HCT116 (cell line): ENCODE results near the gene ACVR1. TPM values are rescaled to one million over a fixed set of nuclear protein-coding genes. Genes with fewer than 3 reads are reported as not detected.

Experiments
- ATAC-seq: fragments of 200-7000 bp; cut with Tn5 transposase; 2 replicates; pipeline ENCODE4 v1.9.1; 2020; ENCODE audit warnings: mild to moderate bottlenecking, moderate library complexity
- BruUV-seq: library from RNA; stranded (reverse); fragments of 400-500 nt; replicated peaks from 2 replicates; lab custom pipeline; 2021; lab: Mats Ljungman, UMichigan
- CTCF ChIA-PET: fragments of 300-600 bp; sonication (Branson Sonifier 250); formaldehyde crosslinking; loops from one replicate; lab custom pipeline; 2021; ENCODE audit warnings: antibody characterized with exemption; lab: Charles Lee
- POLR2A ChIA-PET: fragments of 300-600, 350-600 bp; sonication (Branson Sonifier 250); formaldehyde crosslinking; loops from one replicate; lab custom pipeline; 2021; ENCODE audit warnings: antibody characterized with exemption; lab: Charles Lee
- RAD21 ChIA-PET, 2 experiments: fragments of 300-600 bp; sonication (Branson Sonifier 250); formaldehyde crosslinking; loops; one replicate each; lab custom pipeline; 2023; ENCODE audit warnings: low total read pairs in 2 of 2; ENCODE audit not compliant: uncharacterized antibody in 2 of 2, unreplicated experiment in 2 of 2, low non-redundant PET in 1 of 2; lab: Charles Lee
- DNase-seq: peaks from one replicate; pipeline ENCODE4 v3.0.0-alpha.2; 2010; ENCODE audit warnings: low read depth, low spot score
- H2AFZ ChIP-seq: fragments of 200-600 bp; shearing (Covaris generic), sonication (generic); 2 replicates; pipeline ENCODE4 v1.6.1; 2017; ENCODE audit warnings: low read depth, mixed run types, mixed read lengths, antibody characterized with exemption, low read length; ENCODE audit not compliant: poor library complexity, severe bottlenecking
- H3K27ac ChIP-seq: 2 replicates; pipeline ENCODE4 v1.5.1; 2012; ENCODE audit warnings: low read depth, low read length
- H3K27me3 ChIP-seq: fragments of 200-600 bp; sonication (generic); 2 replicates; pipeline ENCODE4 v1.6.1; 2016; ENCODE audit warnings: mixed run types, low read length, mixed read lengths; ENCODE audit not compliant: insufficient read depth
- H3K36me3 ChIP-seq, 2 experiments: fragments of 200-500 bp in 1 of 2; fragments of 200-600 bp in 1 of 2; sonication (Bioruptor generic) in 1 of 2; sonication (generic) in 1 of 2; 2 replicates each; pipeline versions ENCODE4 v1.5.1 to v1.6.1; 2014 to 2016; ENCODE audit warnings: low read length in 2 of 2, inconsistent platforms in 1 of 2, mixed read lengths in 1 of 2, mixed run types in 1 of 2; ENCODE audit not compliant: insufficient read depth in 2 of 2, control insufficient read depth in 1 of 2
- H3K4me1 ChIP-seq, 2 experiments: fragments of 200-600 bp in 1 of 2; sonication (generic) in 1 of 2; 2 replicates each; pipeline versions ENCODE4 v1.5.1 to v1.6.1; 2012 to 2017; ENCODE audit warnings: low read length in 2 of 2, inconsistent platforms in 1 of 2, mild to moderate bottlenecking in 1 of 2, mixed read lengths in 1 of 2, mixed run types in 1 of 2, moderate library complexity in 1 of 2; ENCODE audit not compliant: insufficient read depth in 2 of 2, control insufficient read depth in 1 of 2
- H3K4me2 ChIP-seq: fragments of 200-600 bp; sonication (generic); 2 replicates; pipeline ENCODE4 v1.6.1; 2017; ENCODE audit warnings: mixed run types, low read length, mixed read lengths
- H3K4me3 ChIP-seq, 2 experiments: fragments of 200-600 bp in 1 of 2; sonication (generic) in 1 of 2; replicated peaks in 1 of 2; 2 replicates each; pipeline ENCODE4 v1.5.1; 2011 to 2016; ENCODE audit warnings: low read length in 2 of 2, control low read depth in 1 of 2, low read depth in 1 of 2, mild to moderate bottlenecking in 1 of 2, mixed read lengths in 1 of 2, mixed run types in 1 of 2
- H3K79me2 ChIP-seq: fragments of 200-600 bp; sonication (generic); 2 replicates; pipeline ENCODE4 v1.6.1; 2017; ENCODE audit warnings: mild to moderate bottlenecking, mixed run types, low read length, moderate library complexity, mixed read lengths; ENCODE audit not compliant: insufficient read depth
- H3K9ac ChIP-seq: fragments of 200-600 bp; sonication (generic); 2 replicates; pipeline ENCODE4 v1.6.1; 2016; ENCODE audit warnings: low read length, mixed read lengths
- H3K9me2 ChIP-seq: fragments of 200-600 bp; sonication (generic), shearing (Covaris generic); 2 replicates; pipeline ENCODE4 v1.6.1; 2017; ENCODE audit warnings: mixed run types, mild to moderate bottlenecking, moderate library complexity; ENCODE audit not compliant: insufficient read depth
- H3K9me3 ChIP-seq, 2 experiments: fragments of 200-500 bp in 1 of 2; fragments of 200-600 bp in 1 of 2; sonication (Bioruptor generic) in 1 of 2; sonication (generic) in 1 of 2; 2 replicates each; pipeline ENCODE4 v1.6.1; 2014 to 2017; ENCODE audit warnings: low read length in 2 of 2, mixed read lengths in 2 of 2, inconsistent platforms in 1 of 2, low read depth in 1 of 2, mild to moderate bottlenecking in 1 of 2, mixed run types in 1 of 2, moderate library complexity in 1 of 2; ENCODE audit not compliant: control insufficient read depth in 1 of 2, insufficient read depth in 1 of 2
- H4K20me1 ChIP-seq: fragments of 200-600 bp; sonication (generic), shearing (Covaris generic); 2 replicates; pipeline ENCODE4 v1.6.1; 2017; ENCODE audit warnings: mixed run types, mild to moderate bottlenecking, moderate library complexity; ENCODE audit not compliant: insufficient read depth
- CEBPB ChIP-seq: IDR thresholded peaks from 2 replicates; pipeline ENCODE4 v1.6.1; 2012; ENCODE audit warnings: low read depth
- EGR1 ChIP-seq: IDR thresholded peaks from 2 replicates; pipeline ENCODE4 v1.6.1; 2012; ENCODE audit warnings: low read depth
- EZH2 ChIP-seq: fragments of 200-600 bp; sonication (generic); IDR thresholded peaks from 2 replicates; pipeline ENCODE4 v1.6.1; 2017; ENCODE audit warnings: antibody characterized with exemption, mixed run types
- EZH2phosphoT487 ChIP-seq: fragments of 200-600 bp; IDR thresholded peaks from 2 replicates; pipeline ENCODE4 v1.6.1; 2018; ENCODE audit warnings: antibody characterized with exemption, borderline replicate concordance
- FOSL1 ChIP-seq: IDR thresholded peaks from 2 replicates; pipeline ENCODE4 v1.6.1; 2012; ENCODE audit warnings: low read depth
- JUND ChIP-seq: IDR thresholded peaks from 2 replicates; pipeline ENCODE4 v1.6.1; 2012
- POLR2AphosphoS5 ChIP-seq: IDR thresholded peaks from 2 replicates; pipeline ENCODE4 v1.6.1; 2011; ENCODE audit warnings: mild to moderate bottlenecking, low read depth, low read length, moderate library complexity
- RAD21 ChIP-seq: IDR thresholded peaks from 2 replicates; pipeline ENCODE4 v1.6.1; 2012; ENCODE audit warnings: low read depth, mild to moderate bottlenecking
- SP1 ChIP-seq: IDR thresholded peaks from 2 replicates; pipeline ENCODE4 v1.6.1; 2012; ENCODE audit warnings: low read depth
- SRF ChIP-seq: IDR thresholded peaks from 2 replicates; pipeline ENCODE4 v1.6.1; 2012; ENCODE audit warnings: low read depth
- TCF7L2 ChIP-seq: IDR thresholded peaks from 2 replicates; pipeline ENCODE4 v1.7.0; 2011; ENCODE audit warnings: borderline replicate concordance, inconsistent platforms; ENCODE audit not compliant: insufficient read depth, insufficient read length; ENCODE audit errors: extremely low read depth
- YY1 ChIP-seq: IDR thresholded peaks from 2 replicates; pipeline ENCODE4 v1.6.1; 2011; ENCODE audit warnings: low read length, low read depth, moderate library complexity, mild to moderate bottlenecking; ENCODE audit not compliant: insufficient replicate concordance; ENCODE audit errors: extremely low read depth
- ZFX ChIP-seq: fragments of 450-650 bp; IDR thresholded peaks from 2 replicates; pipeline ENCODE4 v1.6.1; 2017
- ZNF274 ChIP-seq: fragments of 200-500 bp; sonication (Bioruptor generic); IDR thresholded peaks from 2 replicates; pipeline ENCODE4 v1.6.1; 2014; ENCODE audit warnings: mild to moderate bottlenecking, low read depth, low read length, inconsistent platforms
- intact Hi-C: fragments of 100-400 bp; cut with micrococcal nuclease; formaldehyde crosslinking; loops from 2 replicates; pipeline ENCODE4 v1.10.0; 2022
- total RNA-seq: library from RNA; stranded (reverse); gene quantifications from one replicate; pipeline ENCODE4 v1.2.1, GENCODE V29; 2021; ENCODE audit not compliant: unreplicated experiment
- TF ChIP-seq, protein P1 (sequence below): IDR thresholded peaks from 2 replicates; pipeline ENCODE4 v1.6.1; 2012
- TF ChIP-seq, protein P2 (sequence below), 3 experiments: fragments of 200-600 bp in 1 of 3; sonication (generic) in 1 of 3; IDR thresholded peaks in 2 of 3; conservative IDR thresholded peaks in 1 of 3; 2 replicates each; pipeline ENCODE4 v1.5.1; 2012 to 2017; ENCODE audit warnings: low read depth in 2 of 3, low read length in 2 of 3, antibody characterized with exemption in 1 of 3, borderline replicate concordance in 1 of 3, control low read depth in 1 of 3, mild to moderate bottlenecking in 1 of 3, mixed read lengths in 1 of 3, mixed run types in 1 of 3, moderate library complexity in 1 of 3; ENCODE audit not compliant: insufficient read depth in 1 of 3
- TF ChIP-seq, protein P3 (sequence below): IDR thresholded peaks from 2 replicates; pipeline ENCODE4 v1.6.1; 2011; ENCODE audit warnings: mild to moderate bottlenecking, low read length, moderate library complexity; ENCODE audit not compliant: insufficient replicate concordance; ENCODE audit errors: extremely low read depth
- TF ChIP-seq, protein P4 (sequence below): IDR thresholded peaks from 2 replicates; pipeline ENCODE4 v1.6.1; 2012; ENCODE audit warnings: low read depth

The ACVR1 gene
- total RNA-seq, 1 experiment from 2014 or later, result 16.9 TPM

DNA sequence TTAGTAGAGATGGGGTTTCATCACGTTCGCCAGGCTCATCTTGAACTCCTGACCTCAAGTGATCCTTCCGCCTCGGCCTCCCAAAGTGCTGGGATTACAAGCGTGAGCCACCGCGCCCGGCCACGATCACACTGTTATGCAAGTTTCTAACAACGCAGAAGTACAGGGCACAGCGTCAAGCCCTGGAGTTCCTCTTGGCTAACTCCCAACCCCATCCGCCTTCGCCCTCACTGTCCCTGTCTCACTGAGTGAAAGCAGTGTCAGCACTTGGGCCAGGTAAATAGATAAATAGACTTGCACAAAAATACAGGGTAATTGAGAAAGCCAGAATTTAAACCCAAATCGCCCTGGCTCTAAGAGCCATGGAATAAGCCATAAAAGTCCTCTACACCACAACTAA, 111.7 kb downstream of the ACVR1 start:
- RAD21 ChIA-PET, result no interaction called here
- H3K4me3 ChIP-seq, result no peak overlapping the region
- DNase-seq, result no peak

More for the DNA sequence above, 111.7 kb downstream of the ACVR1 start:
- Histone ChIP-seq H3K27ac (no peak overlapping the region), H2AFZ (no peak overlapping the region), H3K9me3 (no peaks in the 10 kb centered on the region), H4K20me1 (no peaks in the 10 kb centered on the region), H3K4me1 (no peaks in the 10 kb centered on the region), H3K9ac (no peak overlapping the region), H3K27me3 (no peaks in the 10 kb centered on the region), H3K9me2 (no peaks in the 10 kb centered on the region), H3K4me2 (no peak overlapping the region), H3K36me3 (peaks cover 0 to 4% of the 10 kb centered on the region in 2 experiments; a peak in 1 of 4 replicates), H3K79me2 (no peaks in the 10 kb centered on the region)
- intact Hi-C loops, result no loop called here
- ATAC-seq, result no peak
- BruUV-seq, result no TSS peak
- POLR2A ChIA-PET, result no interaction called here
- CTCF ChIA-PET, result interaction anchor here (0.6 kb wide), 1 partner anchor 272 kb away, joined by 3 read pairs; no protein-coding TSS in a partner anchor
- TF ChIP-seq EZH2phosphoT487 (no peak), SRF (no peak), CEBPB (no peak), POLR2AphosphoS5 (no peak), YY1 (no peak), TCF7L2 (no peak), JUND (no peak), SP1 (no peak), EGR1 (no peak), RAD21 (no peak), FOSL1 (no peak), ZNF274 (no peak), ZFX (no peak), EZH2 (no peak)
- TF ChIP-seq, protein P1, sequence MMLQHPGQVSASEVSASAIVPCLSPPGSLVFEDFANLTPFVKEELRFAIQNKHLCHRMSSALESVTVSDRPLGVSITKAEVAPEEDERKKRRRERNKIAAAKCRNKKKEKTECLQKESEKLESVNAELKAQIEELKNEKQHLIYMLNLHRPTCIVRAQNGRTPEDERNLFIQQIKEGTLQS, result no peak
- TF ChIP-seq, protein P2, sequence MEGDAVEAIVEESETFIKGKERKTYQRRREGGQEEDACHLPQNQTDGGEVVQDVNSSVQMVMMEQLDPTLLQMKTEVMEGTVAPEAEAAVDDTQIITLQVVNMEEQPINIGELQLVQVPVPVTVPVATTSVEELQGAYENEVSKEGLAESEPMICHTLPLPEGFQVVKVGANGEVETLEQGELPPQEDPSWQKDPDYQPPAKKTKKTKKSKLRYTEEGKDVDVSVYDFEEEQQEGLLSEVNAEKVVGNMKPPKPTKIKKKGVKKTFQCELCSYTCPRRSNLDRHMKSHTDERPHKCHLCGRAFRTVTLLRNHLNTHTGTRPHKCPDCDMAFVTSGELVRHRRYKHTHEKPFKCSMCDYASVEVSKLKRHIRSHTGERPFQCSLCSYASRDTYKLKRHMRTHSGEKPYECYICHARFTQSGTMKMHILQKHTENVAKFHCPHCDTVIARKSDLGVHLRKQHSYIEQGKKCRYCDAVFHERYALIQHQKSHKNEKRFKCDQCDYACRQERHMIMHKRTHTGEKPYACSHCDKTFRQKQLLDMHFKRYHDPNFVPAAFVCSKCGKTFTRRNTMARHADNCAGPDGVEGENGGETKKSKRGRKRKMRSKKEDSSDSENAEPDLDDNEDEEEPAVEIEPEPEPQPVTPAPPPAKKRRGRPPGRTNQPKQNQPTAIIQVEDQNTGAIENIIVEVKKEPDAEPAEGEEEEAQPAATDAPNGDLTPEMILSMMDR (IDR thresholded peaks at IDR 0.05 in 2 of 3, conservative IDR thresholded peaks at IDR 0.05 in 1 of 3; ENCODE audit: borderline replicate concordance in 1 of 3, insufficient read depth in 1 of 3, low read depth in 2 of 3, low read length in 2 of 3), result no peak
- TF ChIP-seq, protein P3, sequence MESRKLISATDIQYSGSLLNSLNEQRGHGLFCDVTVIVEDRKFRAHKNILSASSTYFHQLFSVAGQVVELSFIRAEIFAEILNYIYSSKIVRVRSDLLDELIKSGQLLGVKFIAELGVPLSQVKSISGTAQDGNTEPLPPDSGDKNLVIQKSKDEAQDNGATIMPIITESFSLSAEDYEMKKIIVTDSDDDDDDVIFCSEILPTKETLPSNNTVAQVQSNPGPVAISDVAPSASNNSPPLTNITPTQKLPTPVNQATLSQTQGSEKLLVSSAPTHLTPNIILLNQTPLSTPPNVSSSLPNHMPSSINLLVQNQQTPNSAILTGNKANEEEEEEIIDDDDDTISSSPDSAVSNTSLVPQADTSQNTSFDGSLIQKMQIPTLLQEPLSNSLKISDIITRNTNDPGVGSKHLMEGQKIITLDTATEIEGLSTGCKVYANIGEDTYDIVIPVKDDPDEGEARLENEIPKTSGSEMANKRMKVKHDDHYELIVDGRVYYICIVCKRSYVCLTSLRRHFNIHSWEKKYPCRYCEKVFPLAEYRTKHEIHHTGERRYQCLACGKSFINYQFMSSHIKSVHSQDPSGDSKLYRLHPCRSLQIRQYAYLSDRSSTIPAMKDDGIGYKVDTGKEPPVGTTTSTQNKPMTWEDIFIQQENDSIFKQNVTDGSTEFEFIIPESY, result no peak
- TF ChIP-seq, protein P4, sequence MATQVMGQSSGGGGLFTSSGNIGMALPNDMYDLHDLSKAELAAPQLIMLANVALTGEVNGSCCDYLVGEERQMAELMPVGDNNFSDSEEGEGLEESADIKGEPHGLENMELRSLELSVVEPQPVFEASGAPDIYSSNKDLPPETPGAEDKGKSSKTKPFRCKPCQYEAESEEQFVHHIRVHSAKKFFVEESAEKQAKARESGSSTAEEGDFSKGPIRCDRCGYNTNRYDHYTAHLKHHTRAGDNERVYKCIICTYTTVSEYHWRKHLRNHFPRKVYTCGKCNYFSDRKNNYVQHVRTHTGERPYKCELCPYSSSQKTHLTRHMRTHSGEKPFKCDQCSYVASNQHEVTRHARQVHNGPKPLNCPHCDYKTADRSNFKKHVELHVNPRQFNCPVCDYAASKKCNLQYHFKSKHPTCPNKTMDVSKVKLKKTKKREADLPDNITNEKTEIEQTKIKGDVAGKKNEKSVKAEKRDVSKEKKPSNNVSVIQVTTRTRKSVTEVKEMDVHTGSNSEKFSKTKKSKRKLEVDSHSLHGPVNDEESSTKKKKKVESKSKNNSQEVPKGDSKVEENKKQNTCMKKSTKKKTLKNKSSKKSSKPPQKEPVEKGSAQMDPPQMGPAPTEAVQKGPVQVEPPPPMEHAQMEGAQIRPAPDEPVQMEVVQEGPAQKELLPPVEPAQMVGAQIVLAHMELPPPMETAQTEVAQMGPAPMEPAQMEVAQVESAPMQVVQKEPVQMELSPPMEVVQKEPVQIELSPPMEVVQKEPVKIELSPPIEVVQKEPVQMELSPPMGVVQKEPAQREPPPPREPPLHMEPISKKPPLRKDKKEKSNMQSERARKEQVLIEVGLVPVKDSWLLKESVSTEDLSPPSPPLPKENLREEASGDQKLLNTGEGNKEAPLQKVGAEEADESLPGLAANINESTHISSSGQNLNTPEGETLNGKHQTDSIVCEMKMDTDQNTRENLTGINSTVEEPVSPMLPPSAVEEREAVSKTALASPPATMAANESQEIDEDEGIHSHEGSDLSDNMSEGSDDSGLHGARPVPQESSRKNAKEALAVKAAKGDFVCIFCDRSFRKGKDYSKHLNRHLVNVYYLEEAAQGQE, result no peak
